K562 (cell line): ENCODE results near the gene RHBG. TPM values are rescaled to one million over a fixed set of nuclear protein-coding genes. Genes with fewer than 3 reads are reported as not detected.

ENCODE experiments used
- ATF4 ChIP-seq: fragments of 450-650 bp; formaldehyde crosslinking; IDR thresholded peaks from 2 replicates; pipeline ENCODE4 v1.4.0; 2022; ENCODE audit warnings: mild to moderate bottlenecking, moderate library complexity
- BCOR ChIP-seq: fragments of 450-650 bp; IDR thresholded peaks from 2 replicates; pipeline ENCODE4 v1.6.1; 2016
- BMI1 ChIP-seq: fragments of 150-350 bp; IDR thresholded peaks from 2 replicates; pipeline ENCODE4 v1.6.1; 2014; ENCODE audit warnings: low read length
- BRD9 ChIP-seq: fragments of 450-650 bp; IDR thresholded peaks from 2 replicates; pipeline ENCODE4 v1.6.1; 2018; ENCODE audit warnings: low read depth; ENCODE audit not compliant: partially characterized antibody
- BRF1 ChIP-seq: IDR thresholded peaks from 3 replicates; pipeline ENCODE4 v1.6.1; 2011; ENCODE audit warnings: borderline replicate concordance, mild to moderate bottlenecking; ENCODE audit not compliant: insufficient read length; ENCODE audit errors: extremely low read depth
- CBFB ChIP-seq: sonication (generic); formaldehyde crosslinking; IDR thresholded peaks from 2 replicates; pipeline ENCODE4 v1.4.0; 2020; ENCODE audit warnings: mild to moderate bottlenecking, missing genetic modification reagents
- CTBP1 ChIP-seq: fragments of 450-650 bp; IDR thresholded peaks from 2 replicates; pipeline ENCODE4 v1.6.1; 2016; ENCODE audit warnings: borderline replicate concordance
- DPF2 ChIP-seq: fragments of 450-650 bp; IDR thresholded peaks from 2 replicates; pipeline ENCODE4 v1.6.1; 2016
- ELK3 ChIP-seq: fragments of 450-650 bp; formaldehyde crosslinking; IDR thresholded peaks from 2 replicates; pipeline ENCODE4 v1.4.0; 2020; ENCODE audit warnings: mild to moderate bottlenecking
- HES1 ChIP-seq: fragments of 450-650 bp; IDR thresholded peaks from 2 replicates; pipeline ENCODE4 v1.6.1; 2016; ENCODE audit warnings: low read depth, mild to moderate bottlenecking, moderate library complexity
- HNRNPLL ChIP-seq: fragments of 200-400 bp; formaldehyde crosslinking; IDR thresholded peaks from 2 replicates; pipeline ENCODE4 v1.6.1; 2017; ENCODE audit warnings: low read length, low read depth, mild to moderate bottlenecking; ENCODE audit not compliant: poor library complexity, severe bottlenecking
- KLF16 ChIP-seq: IDR thresholded peaks from 2 replicates; pipeline ENCODE4 v1.6.1; 2016; ENCODE audit warnings: antibody characterized with exemption
- MAZ ChIP-seq, 2 experiments: fragments of 450-650 bp in 1 of 2; sonication (generic) in 1 of 2; formaldehyde crosslinking; IDR thresholded peaks in 1 of 2; conservative IDR thresholded peaks in 1 of 2; 2 replicates each; pipeline versions ENCODE4 v1.4.0 to v1.5.0; 2020; ENCODE audit warnings: mild to moderate bottlenecking in 1 of 2, missing genetic modification reagents in 1 of 2
- MCM5 ChIP-seq: fragments of 450-650 bp; IDR thresholded peaks from 2 replicates; pipeline ENCODE4 v1.6.1; 2016; ENCODE audit warnings: low read depth
- POU5F1 ChIP-seq: fragments of 150-350 bp; IDR thresholded peaks from 2 replicates; pipeline ENCODE4 v1.6.1; 2014; ENCODE audit warnings: borderline replicate concordance, low read length, low read depth, mild to moderate bottlenecking; ENCODE audit not compliant: partially characterized antibody
- RBBP5 ChIP-seq: fragments of 200-600 bp; sonication (generic); IDR thresholded peaks from 2 replicates; pipeline ENCODE4 v1.6.1; 2012; ENCODE audit warnings: borderline replicate concordance, mild to moderate bottlenecking, low read length, control low read depth, inconsistent platforms; ENCODE audit not compliant: insufficient read depth, poor library complexity, severe bottlenecking
- RCOR1 ChIP-seq, 2 experiments: IDR thresholded peaks; 2 replicates each; pipeline ENCODE4 v1.6.1; 2012; ENCODE audit warnings: low read depth in 2 of 2, low read length in 2 of 2, borderline replicate concordance in 1 of 2, improper control_type of control experiment in 1 of 2
- SUPT5H ChIP-seq: fragments of 450-650 bp; IDR thresholded peaks from 2 replicates; pipeline ENCODE4 v1.6.1; 2016
- ZBTB11 ChIP-seq, 3 experiments: fragments of 200-800 bp in 1 of 3; fragments of 250-450 bp in 1 of 3; fragments of 450-650 bp in 1 of 3; sonication (Bioruptor Pico) in 1 of 3; sonication (Bioruptor generic) in 1 of 3; formaldehyde crosslinking in 1 of 3; IDR thresholded peaks; 2 replicates each; pipeline versions ENCODE4 v1.6.1 to v1.8.0; 2016 to 2022; ENCODE audit warnings: mild to moderate bottlenecking in 2 of 3, missing genetic modification characterization in 2 of 3, missing compliant biosample characterization in 1 of 3, moderate library complexity in 1 of 3
- ZNF224 ChIP-seq: sonication (generic); formaldehyde crosslinking; IDR thresholded peaks from 2 replicates; pipeline ENCODE4 v1.8.0; 2022; ENCODE audit warnings: mild to moderate bottlenecking, missing genetic modification reagents
- ZNF3 ChIP-seq: fragments of 250-450 bp; sonication (Bioruptor Pico); IDR thresholded peaks from 2 replicates; pipeline ENCODE4 v1.5.0; 2021; ENCODE audit warnings: mild to moderate bottlenecking, moderate library complexity
- ZNF778 ChIP-seq: fragments of 450-650 bp; formaldehyde crosslinking; IDR thresholded peaks from 2 replicates; pipeline ENCODE4 v1.4.0; 2020; ENCODE audit warnings: mild to moderate bottlenecking, moderate library complexity
- polyA plus RNA-seq, 8 experiments: library from polyadenylated mRNA; depleted of rRNA in 4 of 8; stranded (reverse) in 5 of 8; unstranded in 3 of 8; fragments of >200 nt; fragmentation: Nextera tagmentation in 2 of 8; fragmentation: Illumina TruSeq in 1 of 8; extraction: Ambion mirVana in 2 of 8; extraction: Trizol in 1 of 8; gene quantifications; 2 replicates each; pipeline versions ENCODE4 v1.2.1 to v1.2.3, GENCODE V29; 2011 to 2014; ENCODE audit warnings: inconsistent platforms in 1 of 8, missing spikeins in 1 of 8
- total RNA-seq, 7 experiments: library from RNA; depleted of rRNA in 6 of 7; stranded (reverse); fragments of >200 nt in 6 of 7; fragmentation: Illumina TruSeq in 2 of 7; extraction: Trizol in 2 of 7; gene quantifications; 2 replicates each; pipeline versions ENCODE4 v1.2.1 to v1.2.3, GENCODE V29; 2011 to 2021; ENCODE audit warnings: low replicate concordance in 1 of 7

The RHBG gene
- total and polyA plus RNA-seq, 9 of the 15 experiments (the other 6 are each of a cell fraction or from before 2014, with no cell fraction given): not detected

- TF ChIP-seq RCOR1 (IDR thresholded peaks at IDR 0.05; ENCODE audit: borderline replicate concordance in 1 of 2, low read depth in 2 of 2, low read length in 2 of 2) (peak in 1 of 2 experiments; percentile 48; a peak in 1 of 4 replicates), POU5F1 (no peak), CTBP1 (peak; percentile 19; the same call in 1 of the 2 replicates), BRD9 (no peak), ZNF778 (no peak), BCOR (peak; percentile 36; the same call in 1 of the 2 replicates), ATF4 (CRISPR knock-in tag) (no peak), DPF2 (no peak), BRF1 (no peak), ZNF224 (no peak; the same call in 1 of the 2 replicates), BMI1 (no peak), MCM5 (no peak), SUPT5H (peak; percentile 52; the same call in 1 of the 2 replicates), ZBTB11 (CRISPR knock-in tag; IDR thresholded peaks at IDR 0.05) (no peak), ELK3 (CRISPR knock-in tag) (no peak), RBBP5 (peak; percentile 27), HES1 (no peak), ZNF3 (CRISPR knock-in tag) (no peak), MAZ (CRISPR knock-in tag; conservative IDR thresholded peaks at IDR 0.05 in 1 of 2, IDR thresholded peaks at IDR 0.05 in 1 of 2) (peak; percentile 64 to 69; a peak in 3 of 4 replicates), KLF16 (no peak), CBFB (peak; percentile 59; the same call in 1 of the 2 replicates), HNRNPLL (no peak)
Observed at GRCh38 chr1:156421062-156421938, 52.3 kb downstream of the RHBG start (continued).
